DOHH2 (cell line): ENCODE results near the gene CAMK2N1.
"Not testable (repeated sequence)": the region's sequence is repeated elsewhere in the genome, so short reads cannot be mapped to it uniquely, and the experiment has no call there.

Experiments used
- H3F3A ChIP-seq: fragments of 200-600 bp; sonication (generic), shearing (Covaris generic); 2 replicates; pipeline ENCODE4 v1.6.0; 2016; ENCODE audit warnings: antibody characterized with exemption, mild to moderate bottlenecking; ENCODE audit not compliant: control insufficient read depth, insufficient read depth
- H3K27ac ChIP-seq: fragments of 200-600 bp; sonication (generic); 2 replicates; pipeline ENCODE4 v1.5.1; 2014; ENCODE audit warnings: low read depth, mild to moderate bottlenecking, low read length, moderate library complexity
- H3K27me3 ChIP-seq: fragments of 200-600 bp; sonication (generic); 2 replicates; pipeline ENCODE4 v1.6.1; 2014; ENCODE audit warnings: mild to moderate bottlenecking, low read length, mixed read lengths; ENCODE audit not compliant: control insufficient read depth
- H3K36me3 ChIP-seq: fragments of 200-600 bp; sonication (generic); 2 replicates; pipeline ENCODE4 v1.6.1; 2014; ENCODE audit warnings: mild to moderate bottlenecking, low read length, moderate library complexity, mixed read lengths; ENCODE audit not compliant: control insufficient read depth
- H3K4me1 ChIP-seq: fragments of 200-600 bp; sonication (generic); 2 replicates; pipeline ENCODE4 v1.6.1; 2014; ENCODE audit warnings: mild to moderate bottlenecking, low read length, mixed read lengths; ENCODE audit not compliant: control insufficient read depth
- H3K4me2 ChIP-seq: fragments of 200-600 bp; sonication (generic); 2 replicates; pipeline ENCODE4 v1.6.0; 2014; ENCODE audit warnings: mild to moderate bottlenecking, low read length, moderate library complexity
- H3K4me3 ChIP-seq: fragments of 200-600 bp; sonication (generic); 2 replicates; pipeline ENCODE4 v1.5.1; 2014; ENCODE audit warnings: mild to moderate bottlenecking, low read length, mixed read lengths
- H3K79me2 ChIP-seq: fragments of 200-600 bp; sonication (generic); 2 replicates; pipeline ENCODE4 v1.6.1; 2014; ENCODE audit warnings: mild to moderate bottlenecking, low read length, mixed read lengths; ENCODE audit not compliant: control insufficient read depth
- H3K9me2 ChIP-seq: fragments of 200-600 bp; sonication (generic); replicated peaks from 2 replicates; pipeline ENCODE4 v1.6.1; 2014; ENCODE audit warnings: mild to moderate bottlenecking, low read length, mixed read lengths; ENCODE audit not compliant: control insufficient read depth
- H3K9me3 ChIP-seq: fragments of 200-600 bp; sonication (generic); 2 replicates; pipeline ENCODE4 v1.6.1; 2014; ENCODE audit warnings: antibody characterized with exemption, low read length, mixed read lengths; ENCODE audit not compliant: control insufficient read depth, insufficient read depth
- H4K20me1 ChIP-seq: fragments of 200-600 bp; sonication (generic); 2 replicates; pipeline ENCODE4 v1.6.0; 2014; ENCODE audit warnings: low read depth, mild to moderate bottlenecking, antibody characterized with exemption, low read length, moderate library complexity; ENCODE audit not compliant: control insufficient read depth, insufficient read depth
- CTCF ChIP-seq: fragments of 200-600 bp; sonication (generic); IDR thresholded peaks from one replicate; pipeline ENCODE4 v1.5.1; 2014; ENCODE audit warnings: antibody characterized with exemption, mild to moderate bottlenecking, low read depth, low read length; ENCODE audit not compliant: poor library complexity, severe bottlenecking
- EZH2phosphoT487 ChIP-seq: fragments of 200-600 bp; sonication (generic); IDR thresholded peaks from 2 replicates; pipeline ENCODE4 v1.6.1; 2017; ENCODE audit warnings: borderline replicate concordance, mild to moderate bottlenecking, antibody characterized with exemption, low read length, moderate library complexity, mixed read lengths

CAMK2N1 gene

GRCh38 chr1:20498116-20498515 lies 12.1 kb upstream of the CAMK2N1 start:
- Histone ChIP-seq H3K27me3 (no peaks in the 10 kb centered on the region), H3F3A (no peaks in the 10 kb centered on the region), H3K9me2 (no peaks in the 10 kb centered on the region), H3K4me1 (peaks cover 14% of the 10 kb centered on the region), H4K20me1 (no peaks in the 10 kb centered on the region), H3K27ac (no peak overlapping the region), H3K9me3 (no peaks in the 10 kb centered on the region), H3K79me2 (no peaks in the 10 kb centered on the region), H3K4me2 (no peak overlapping the region), H3K36me3 (peaks cover 42% of the 10 kb centered on the region), H3K4me3 (no peak overlapping the region)
- TF ChIP-seq EZH2phosphoT487 = no peak
- no peak for TF ChIP-seq CTCF

GRCh38 chr1:20497506-20497905 lies 11.5 kb upstream of the CAMK2N1 start:
- Histone ChIP-seq H3K79me2 (no peaks in the 10 kb centered on the region), H3K4me1 (peaks cover 18% of the 10 kb centered on the region), H4K20me1 (no peaks in the 10 kb centered on the region), H3K4me3 (no peak overlapping the region), H3K9me2 (no peaks in the 10 kb centered on the region), H3K4me2 (no peak overlapping the region), H3K27me3 (no peaks in the 10 kb centered on the region), H3F3A (no peaks in the 10 kb centered on the region), H3K27ac (no peak overlapping the region), H3K9me3 (no peaks in the 10 kb centered on the region), H3K36me3 (peaks cover 38% of the 10 kb centered on the region)
- no peak for TF ChIP-seq CTCF

GRCh38 chr1:20496725-20497383 lies 10.8 kb upstream of the CAMK2N1 start:
- not testable (repeated sequence) for H4K20me1 ChIP-seq, H3K27ac ChIP-seq

GRCh38 chr1:20496241-20496661 lies 10.2 kb upstream of the CAMK2N1 start:
- H3F3A ChIP-seq = no peaks in the 10 kb centered on the region
- H3K27ac ChIP-seq = no peak overlapping the region
- no peak overlapping the region for H3K4me3 ChIP-seq
- H3K27me3 ChIP-seq = 0 out of 2 replicates have a peak, but pooled peaks cover 3% of the 10 kb centered on the region
- peaks cover 29% of the 10 kb centered on the region for H3K36me3 ChIP-seq
- H3K9me3 ChIP-seq = no peaks in the 10 kb centered on the region
- TF ChIP-seq EZH2phosphoT487 = no peak
- no peak for TF ChIP-seq CTCF
- no peaks in the 10 kb centered on the region for H3K9me2 ChIP-seq
- H3K4me2 ChIP-seq = no peak overlapping the region
- no peaks in the 10 kb centered on the region for H4K20me1 ChIP-seq
- H3K79me2 ChIP-seq = no peaks in the 10 kb centered on the region
- H3K4me1 ChIP-seq = peaks cover 18% of the 10 kb centered on the region

More at GRCh38 chr1:20496725-20497383, 10.8 kb upstream of the CAMK2N1 start:
- not testable (repeated sequence) for H3K27me3 ChIP-seq, H3K79me2 ChIP-seq, H3K9me2 ChIP-seq, H3K4me2 ChIP-seq, H3K4me3 ChIP-seq, H3F3A ChIP-seq, H3K9me3 ChIP-seq
- Histone ChIP-seq H3K4me1 (peaks cover 18% of the 10 kb centered on the region), H3K36me3 (peaks cover 35% of the 10 kb centered on the region)
